HAP-1 (cell line): ENCODE measurements around the gene TEX36.
"Not testable (repeated sequence)": the region's sequence is repeated elsewhere in the genome, so short reads cannot be mapped to it uniquely, and the experiment has no call there.

Source experiments
- DNase-seq, 2 experiments: peaks; one replicate each; pipeline ENCODE4 v3.0.0-alpha.2; 2016 to 2020; ENCODE audit warnings: low spot score in 2 of 2
- H3K27me3 ChIP-seq: fragments of 250-450 bp; sonication (Bioruptor Pico); 2 replicates; pipeline ENCODE4 v1.5.1; 2020; ENCODE audit warnings: low read depth, mild to moderate bottlenecking, moderate library complexity
- H3K36me3 ChIP-seq: fragments of 250-450 bp; sonication (Bioruptor Pico); replicated peaks from 2 replicates; pipeline ENCODE4 v1.5.1; 2020; ENCODE audit warnings: mild to moderate bottlenecking
- H3K4me1 ChIP-seq: fragments of 250-450 bp; sonication (Bioruptor Pico); 2 replicates; pipeline ENCODE4 v1.5.1; 2020; ENCODE audit warnings: mild to moderate bottlenecking
- H3K4me3 ChIP-seq: fragments of 250-450 bp; sonication (Bioruptor Pico); 2 replicates; pipeline ENCODE4 v1.5.1; 2020; ENCODE audit warnings: mild to moderate bottlenecking, moderate library complexity
- H3K9me3 ChIP-seq: fragments of 250-450 bp; sonication (Bioruptor Pico); 2 replicates; pipeline ENCODE4 v1.5.1; 2020; ENCODE audit warnings: mild to moderate bottlenecking, moderate library complexity
- in situ Hi-C: fragments of 300-500 bp; cut with MboI; formaldehyde crosslinking; loops from 3 replicates; pipeline ENCODE4 v1.14.3; 2020; ENCODE audit warnings: low sequenced_read_pairs, inconsistent platforms, mixed read lengths

Gene TEX36

GRCh38 chr10:125684581-125684980, 1.6 kb upstream of the TEX36 start:
- in situ Hi-C loops = no loop called here
- no peak for DNase-seq
- Histone ChIP-seq H3K36me3 (no peaks in the 10 kb centered on the region), H3K27me3 (peaks cover 14% of the 10 kb centered on the region), H3K4me3 (no peak overlapping the region), H3K4me1 (no peaks in the 10 kb centered on the region), H3K9me3 (no peaks in the 10 kb centered on the region)

GRCh38 chr10:125683821-125684220, 858 bp upstream of the TEX36 start:
- no peak for DNase-seq
- Histone ChIP-seq H3K4me1 (no peaks in the 10 kb centered on the region), H3K27me3 (peaks cover 12% of the 10 kb centered on the region), H3K36me3 (no peaks in the 10 kb centered on the region), H3K4me3 (no peak overlapping the region), H3K9me3 (no peaks in the 10 kb centered on the region)
- in situ Hi-C loops = no loop called here

GRCh38 chr10:125679436-125679835, 3.5 kb downstream of the TEX36 start:
- H3K4me3 ChIP-seq = no peak overlapping the region
- H3K4me1 ChIP-seq = no peaks in the 10 kb centered on the region
- H3K36me3 ChIP-seq = no peaks in the 10 kb centered on the region
- in situ Hi-C loops = no loop called here
- DNase-seq = no peak
- 0 out of 2 replicates have a peak, but pooled peaks cover 4% of the 10 kb centered on the region for H3K27me3 ChIP-seq
- no peaks in the 10 kb centered on the region for H3K9me3 ChIP-seq

GRCh38 chr10:125672884-125673283, 10.1 kb downstream of the TEX36 start:
- in situ Hi-C loops = no loop called here
- Histone ChIP-seq H3K4me3 (no peak overlapping the region), H3K27me3 (no peaks in the 10 kb centered on the region), H3K9me3 (no peaks in the 10 kb centered on the region), H3K4me1 (no peaks in the 10 kb centered on the region), H3K36me3 (no peaks in the 10 kb centered on the region)
- no peak for DNase-seq

- in situ Hi-C loops = no loop called here
Observed at GRCh38 chr10:125662584-125662983, 20.4 kb downstream of the TEX36 start.

GRCh38 chr10:125661941-125662515, 20.9 kb downstream of the TEX36 start:
- Histone ChIP-seq H3K27me3 (peaks cover 7% of the 10 kb centered on the region), H3K4me3 (no peak overlapping the region), H3K9me3 (no peaks in the 10 kb centered on the region), H3K4me1 (no peaks in the 10 kb centered on the region), H3K36me3 (no peaks in the 10 kb centered on the region)
- DNase-seq = no peak
- in situ Hi-C loops = no loop called here

More at GRCh38 chr10:125662584-125662983, 20.4 kb downstream of the TEX36 start:
- Histone ChIP-seq H3K4me1 (no peaks in the 10 kb centered on the region), H3K4me3 (no peak overlapping the region), H3K36me3 (no peaks in the 10 kb centered on the region), H3K9me3 (no peaks in the 10 kb centered on the region), H3K27me3 (peaks cover 7% of the 10 kb centered on the region)
- DNase-seq = no peak

- Histone ChIP-seq H3K36me3 (no peaks in the 10 kb centered on the region), H3K27me3 (peaks cover 7% of the 10 kb centered on the region), H3K4me3 (no peak overlapping the region), H3K4me1 (no peaks in the 10 kb centered on the region), H3K9me3 (no peaks in the 10 kb centered on the region)
- no peak for DNase-seq
- in situ Hi-C loops = no loop called here
Observed at GRCh38 chr10:125661431-125661940, 21.5 kb downstream of the TEX36 start.

- Histone ChIP-seq H3K27me3 (peaks cover 5% of the 10 kb centered on the region; the same call in 1 of the 2 replicates), H3K9me3 (no peaks in the 10 kb centered on the region), H3K4me3 (no peak overlapping the region), H3K36me3 (no peaks in the 10 kb centered on the region), H3K4me1 (no peaks in the 10 kb centered on the region)
- DNase-seq = no peak
- in situ Hi-C loops = no loop called here
Observed at GRCh38 chr10:125659071-125659470, 23.9 kb downstream of the TEX36 start.

GRCh38 chr10:125656523-125656922, 26.4 kb downstream of the TEX36 start:
- DNase-seq = no peak
- in situ Hi-C loops = no loop called here

GRCh38 chr10:125653113-125653512, 29.9 kb downstream of the TEX36 start:
- DNase-seq, H3K27me3 ChIP-seq, H3K4me1 ChIP-seq, H3K4me3 ChIP-seq, H3K36me3 ChIP-seq, H3K9me3 ChIP-seq, in situ Hi-C loops: not testable (repeated sequence)

More at GRCh38 chr10:125656523-125656922, 26.4 kb downstream of the TEX36 start:
- Histone ChIP-seq H3K4me1 (no peaks in the 10 kb centered on the region), H3K27me3 (peaks cover 5% of the 10 kb centered on the region; the same call in 1 of the 2 replicates), H3K36me3 (no peaks in the 10 kb centered on the region), H3K4me3 (no peak overlapping the region), H3K9me3 (no peaks in the 10 kb centered on the region)

- H3K9me3 ChIP-seq = no peaks in the 10 kb centered on the region
- DNase-seq = no peak
- no peaks in the 10 kb centered on the region; the same call in 1 of the 2 replicates for H3K27me3 ChIP-seq
- no peaks in the 10 kb centered on the region for H3K36me3 ChIP-seq
- H3K4me3 ChIP-seq = no peak overlapping the region
- in situ Hi-C loops = no loop called here
- H3K4me1 ChIP-seq = no peaks in the 10 kb centered on the region
Observed at GRCh38 chr10:125646311-125646710, 36.7 kb downstream of the TEX36 start.

GRCh38 chr10:125641398-125641797, 41.6 kb downstream of the TEX36 start:
- Histone ChIP-seq H3K4me1 (no peaks in the 10 kb centered on the region), H3K36me3 (no peaks in the 10 kb centered on the region), H3K9me3 (no peaks in the 10 kb centered on the region), H3K4me3 (no peak overlapping the region), H3K27me3 (no peaks in the 10 kb centered on the region; the same call in 1 of the 2 replicates)
- DNase-seq = no peak
- in situ Hi-C loops = no loop called here

GRCh38 chr10:125640653-125641052, 42.3 kb downstream of the TEX36 start:
- Histone ChIP-seq H3K9me3 (no peaks in the 10 kb centered on the region), H3K4me1 (no peaks in the 10 kb centered on the region), H3K4me3 (no peak overlapping the region), H3K27me3 (no peaks in the 10 kb centered on the region; the same call in 1 of the 2 replicates), H3K36me3 (no peaks in the 10 kb centered on the region)
- in situ Hi-C loops = no loop called here
- DNase-seq = no peak

- no peak for DNase-seq
- H3K27me3 ChIP-seq = no peaks in the 10 kb centered on the region; the same call in 1 of the 2 replicates
- H3K9me3 ChIP-seq = no peaks in the 10 kb centered on the region
- in situ Hi-C loops = no loop called here
- no peaks in the 10 kb centered on the region for H3K4me1 ChIP-seq
- H3K36me3 ChIP-seq = no peaks in the 10 kb centered on the region
- no peak overlapping the region for H3K4me3 ChIP-seq
Observed at GRCh38 chr10:125639846-125640245, 43.1 kb downstream of the TEX36 start.

- in situ Hi-C loops = no loop called here
- H3K36me3 ChIP-seq = no peaks in the 10 kb centered on the region
- H3K27me3 ChIP-seq = no peaks in the 10 kb centered on the region; the same call in 1 of the 2 replicates
- H3K9me3 ChIP-seq = no peaks in the 10 kb centered on the region
- no peak overlapping the region for H3K4me3 ChIP-seq
- DNase-seq = no peak
- H3K4me1 ChIP-seq = peaks cover 5% of the 10 kb centered on the region
Observed at GRCh38 chr10:125638555-125638954, 44.4 kb downstream of the TEX36 start.
